ENCODE results near the gene PRELID3B. TPM values are rescaled to one million over a fixed set of nuclear protein-coding genes. Genes with fewer than 3 reads are reported as not detected.

The PRELID3B gene
- total and polyA plus RNA-seq, 7 donors, result 23.2 to 61.2 (median 34.7) TPM

DNA sequence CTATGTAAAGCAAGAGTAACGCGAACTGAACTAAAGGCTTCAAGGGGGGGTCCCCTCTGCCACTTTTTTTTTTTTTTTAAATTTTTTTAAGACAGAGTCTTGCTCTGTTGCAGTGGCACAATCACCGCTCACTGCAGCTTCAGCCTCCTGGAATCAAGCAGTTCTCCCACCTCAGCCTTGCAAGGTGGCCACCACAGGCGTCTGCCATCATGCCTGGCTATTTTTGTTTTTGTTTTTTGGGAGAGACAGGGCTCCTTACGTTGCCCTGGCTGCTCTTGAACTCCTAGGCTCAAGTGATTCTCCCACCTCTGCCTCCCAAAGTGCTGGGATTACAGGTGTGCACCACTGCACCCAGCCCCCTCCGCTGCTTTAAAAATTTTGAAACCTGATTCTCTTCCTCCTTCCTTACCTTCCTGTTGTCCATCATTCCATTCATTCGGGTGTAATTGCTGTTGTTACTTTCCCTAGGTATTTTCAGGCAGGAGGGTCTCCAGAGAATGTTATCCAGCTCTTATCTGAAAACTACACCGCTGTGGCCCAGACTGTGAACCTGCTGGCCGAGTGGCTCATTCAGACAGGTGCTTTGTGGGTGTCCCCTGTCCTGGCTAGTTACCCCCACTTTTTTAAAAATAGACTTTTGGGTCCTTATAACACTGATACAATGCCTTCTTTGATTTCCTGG, 56.2 kb downstream of the PRELID3B start:
- Histone ChIP-seq H3K9me3 (no peaks in the 10 kb centered on the region), H3K27me3 (ENCODE audit: insufficient read depth in 3 of 3, low read length in 2 of 3) (no peaks in the 10 kb centered on the region), H3K4me1 (peaks cover 35% of the 10 kb centered on the region), H3K4me3 (no peak overlapping the region), H3K36me3 (ENCODE audit: insufficient read depth in 1 of 2, low read depth in 1 of 2) (peaks cover 8 to 58% of the 10 kb centered on the region in 2 donors), H3K27ac (no peak overlapping the region)
- intact Hi-C loops (cut with DNase I), result no loop called here
- WGBS, 3 donors, result 69 to 74% (median 72%) methylated on average over 9 of the region's 9 CpGs
- ATAC-seq (no peak), DNase-seq (no peak)
- TF ChIP-seq, protein P1, sequence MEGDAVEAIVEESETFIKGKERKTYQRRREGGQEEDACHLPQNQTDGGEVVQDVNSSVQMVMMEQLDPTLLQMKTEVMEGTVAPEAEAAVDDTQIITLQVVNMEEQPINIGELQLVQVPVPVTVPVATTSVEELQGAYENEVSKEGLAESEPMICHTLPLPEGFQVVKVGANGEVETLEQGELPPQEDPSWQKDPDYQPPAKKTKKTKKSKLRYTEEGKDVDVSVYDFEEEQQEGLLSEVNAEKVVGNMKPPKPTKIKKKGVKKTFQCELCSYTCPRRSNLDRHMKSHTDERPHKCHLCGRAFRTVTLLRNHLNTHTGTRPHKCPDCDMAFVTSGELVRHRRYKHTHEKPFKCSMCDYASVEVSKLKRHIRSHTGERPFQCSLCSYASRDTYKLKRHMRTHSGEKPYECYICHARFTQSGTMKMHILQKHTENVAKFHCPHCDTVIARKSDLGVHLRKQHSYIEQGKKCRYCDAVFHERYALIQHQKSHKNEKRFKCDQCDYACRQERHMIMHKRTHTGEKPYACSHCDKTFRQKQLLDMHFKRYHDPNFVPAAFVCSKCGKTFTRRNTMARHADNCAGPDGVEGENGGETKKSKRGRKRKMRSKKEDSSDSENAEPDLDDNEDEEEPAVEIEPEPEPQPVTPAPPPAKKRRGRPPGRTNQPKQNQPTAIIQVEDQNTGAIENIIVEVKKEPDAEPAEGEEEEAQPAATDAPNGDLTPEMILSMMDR (IDR thresholded peaks at IDR 0.05), result no peak

- H3K9me3 ChIP-seq, result no peaks in the 10 kb centered on the region
- no peaks in the 10 kb centered on the region for H3K27me3 ChIP-seq (ENCODE audit: insufficient read depth in 3 of 3, low read length in 2 of 3)
- WGBS, 3 donors, result 59 to 78% (median 68%) methylated on average over 5 of the region's 5 CpGs
- ATAC-seq (no peak), DNase-seq (peak in 1 of 2 donors; percentile 47)
- no peak overlapping the region for H3K27ac ChIP-seq
- H3K36me3 ChIP-seq (ENCODE audit: insufficient read depth in 1 of 2, low read depth in 1 of 2), result peaks cover 5 to 50% of the 10 kb centered on the region in 2 donors
- TF ChIP-seq, protein P1 (IDR thresholded peaks at IDR 0.05), result no peak
- no peak overlapping the region for H3K4me3 ChIP-seq
- peaks cover 35% of the 10 kb centered on the region for H3K4me1 ChIP-seq
- intact Hi-C loops (cut with DNase I), result no loop called here
These were observed 56.9 kb downstream of the PRELID3B start for GRCh38 chr20:58985656-58986055.

- WGBS, 3 donors, result 63 to 78% (median 65%) methylated on average over 6 of the region's 6 CpGs
- TF ChIP-seq, protein P1 (IDR thresholded peaks at IDR 0.05), result no peak
- intact Hi-C loops (cut with DNase I), result loop anchor here (5.0 kb wide), 4 partner anchors 48 to 92 kb away; partner anchors contain the start of gene ATP5F1E (in 1 of the 2)
- Histone ChIP-seq H3K27me3 (ENCODE audit: insufficient read depth in 3 of 3, low read length in 2 of 3) (no peaks in the 10 kb centered on the region), H3K4me1 (peaks cover 35% of the 10 kb centered on the region), H3K9me3 (no peaks in the 10 kb centered on the region), H3K4me3 (no peak overlapping the region), H3K36me3 (ENCODE audit: insufficient read depth in 1 of 2, low read depth in 1 of 2) (peaks cover 5 to 40% of the 10 kb centered on the region in 2 donors), H3K27ac (no peak overlapping the region)
- ATAC-seq (no peak), DNase-seq (no peak)
These were observed 57.9 kb downstream of the PRELID3B start for GRCh38 chr20:58984691-58985090.

Other genes with a start within 250 kb of the PRELID3B start
- 1 to 10 TPM in 1 of 4 donors, under 1 TPM in 2, not detected in 1; 0.26 to 1.0 (median 0.65) TPM for gene GNAS-AS1, start 191.9 kb downstream of the PRELID3B start, total RNA-seq
- gene GNAS-AS1, start 191.9 kb downstream of the PRELID3B start, polyA plus RNA-seq, result under 1 TPM; 0.03 to 0.53 (median 0.13) TPM
- gene GNAS, start 190.1 kb downstream of the PRELID3B start, total RNA-seq, result 1,000 to 10,000 TPM; 1,018 to 1,905 (median 1,319) TPM
- 1,000 to 10,000 TPM in 2 of 3 donors, 100 to 1,000 TPM in 1; 700 to 1,469 (median 1,394) TPM for gene GNAS, start 190.1 kb downstream of the PRELID3B start, polyA plus RNA-seq
- 10 to 100 TPM; 32.8 to 43.6 (median 34.2) TPM for gene NELFCD, start 61.5 kb downstream of the PRELID3B start, total RNA-seq
- 10 to 100 TPM; 24.1 to 41.1 (median 38.8) TPM for gene NELFCD, start 61.5 kb downstream of the PRELID3B start, polyA plus RNA-seq
- gene CTSZ, start 35.5 kb downstream of the PRELID3B start, total RNA-seq, result 10 to 100 TPM; 41.2 to 50.5 (median 45.0) TPM
- gene CTSZ, start 35.5 kb downstream of the PRELID3B start, polyA plus RNA-seq, result 10 to 100 TPM; 38.2 to 47.3 (median 41.0) TPM
- gene TUBB1, start 23.4 kb downstream of the PRELID3B start, total RNA-seq, result under 1 TPM; 0.08 to 0.32 (median 0.19) TPM
- gene TUBB1, start 23.4 kb downstream of the PRELID3B start, polyA plus RNA-seq, result under 1 TPM in 2 of 3 donors, not detected in 1; 0.03 to 0.05 TPM
- gene ATP5F1E, start 10.5 kb downstream of the PRELID3B start, total RNA-seq, result 10 to 100 TPM; 72.1 to 88.5 (median 87.1) TPM
- gene ATP5F1E, start 10.5 kb downstream of the PRELID3B start, polyA plus RNA-seq, result 10 to 100 TPM; 57.1 to 65.4 (median 63.6) TPM
- gene ZNF831, start 121.0 kb upstream of the PRELID3B start, total RNA-seq, result under 1 TPM in 3 of 4 donors, not detected in 1; 0.02 to 0.08 (median 0.07) TPM
- gene ZNF831, start 121.0 kb upstream of the PRELID3B start, polyA plus RNA-seq, result under 1 TPM; 0.01 to 0.04 (median 0.01) TPM